ENCODE results near the gene RAB20.

GRCh38 chr13:110531100-110531499 lies 30.4 kb downstream of the RAB20 start:
- TF ChIP-seq CTCF (IDR thresholded peaks at IDR 0.05 in 8 of 11, conservative IDR thresholded peaks at IDR 0.05 in 3 of 11) (no peak), POLR2A (IDR thresholded peaks at IDR 0.05) (no peak)

Measured in spleen (tissue), 7 donors.